NCI-H82 treated with DMSO at 0.1 percent for 48 hours (cell line): ENCODE data around the gene QTRT2.

Source experiments
- DNase-seq: peaks from one replicate; lab custom pipeline; 2025; ENCODE audit not compliant: unreplicated experiment; lab: John Stamatoyannopoulos, UW

Gene QTRT2

GRCh38 chr3:114056130-114057010 lies at the start of gene QTRT2, which contains the start of gene CCDC191:
TSS of gene QTRT2 (plus strand) at chr3:114056737. CDS start at chr3:114065258, 8,521 bp downstream.
TSS of gene CCDC191 (minus strand) at chr3:114056526. CDS start at chr3:114056466, 60 bp downstream.
- peak; percentile 99 for DNase-seq

- DNase-seq: no peak
These were observed 45.3 kb upstream of the QTRT2 start for GRCh38 chr3:114011059-114011797.

GRCh38 chr3:114014211-114014610 lies 42.3 kb upstream of the QTRT2 start:
- DNase-seq: no peak

GRCh38 chr3:114019486-114019885 lies 37.1 kb upstream of the QTRT2 start:
- DNase-seq: no peak

- DNase-seq: no peak
These were observed 35.6 kb upstream of the QTRT2 start for GRCh38 chr3:114020907-114021306.

- DNase-seq: no peak
These were observed 34.3 kb upstream of the QTRT2 start for GRCh38 chr3:114022145-114022802.

- no peak for DNase-seq
These were observed 31.1 kb upstream of the QTRT2 start for GRCh38 chr3:114025451-114025850.

GRCh38 chr3:114026331-114026730 lies 30.2 kb upstream of the QTRT2 start:
- no peak for DNase-seq

- DNase-seq: no peak
These were observed 22.8 kb upstream of the QTRT2 start for GRCh38 chr3:114033721-114034120.

GRCh38 chr3:114034211-114034610 lies 22.3 kb upstream of the QTRT2 start:
- no peak for DNase-seq

- DNase-seq: no peak
These were observed 21.6 kb upstream of the QTRT2 start for GRCh38 chr3:114034787-114035545.

GRCh38 chr3:114035896-114036295 lies 20.6 kb upstream of the QTRT2 start:
- no peak for DNase-seq

GRCh38 chr3:114043205-114043604 lies 13.3 kb upstream of the QTRT2 start:
- DNase-seq: no peak

GRCh38 chr3:114052216-114052615 lies 4.3 kb upstream of the QTRT2 start:
- no peak for DNase-seq

GRCh38 chr3:114057011-114057347 lies 442 bp downstream of the QTRT2 start:
- peak; percentile 80 for DNase-seq

- no peak for DNase-seq
These were observed 2.1 kb downstream of the QTRT2 start for GRCh38 chr3:114058646-114059045.

GRCh38 chr3:114060906-114061655 lies 4.5 kb downstream of the QTRT2 start:
- peak; percentile 67 for DNase-seq

GRCh38 chr3:114067804-114068203 lies 11.3 kb downstream of the QTRT2 start:
- DNase-seq: no peak

- no peak for DNase-seq
These were observed 11.8 kb downstream of the QTRT2 start for GRCh38 chr3:114068336-114068735.

- no peak for DNase-seq
These were observed 15.2 kb downstream of the QTRT2 start for GRCh38 chr3:114071786-114072185.
